Activated CD4-positive, alpha-beta T cell treated with anti-CD3 and anti-CD28 coated beads, Interleukin-2, Interleukin-6, amounts not matched to agents 100 ng/mL and 50 ng/mL, durations not matched to agents 16 hours and 8 hours (primary cell): Measurements from ENCODE around the gene MEF2D.

Experiments
- DNase-seq: peaks from one replicate; pipeline ENCODE4 v3.0.0-alpha.2; 2020

The MEF2D gene

DNA sequence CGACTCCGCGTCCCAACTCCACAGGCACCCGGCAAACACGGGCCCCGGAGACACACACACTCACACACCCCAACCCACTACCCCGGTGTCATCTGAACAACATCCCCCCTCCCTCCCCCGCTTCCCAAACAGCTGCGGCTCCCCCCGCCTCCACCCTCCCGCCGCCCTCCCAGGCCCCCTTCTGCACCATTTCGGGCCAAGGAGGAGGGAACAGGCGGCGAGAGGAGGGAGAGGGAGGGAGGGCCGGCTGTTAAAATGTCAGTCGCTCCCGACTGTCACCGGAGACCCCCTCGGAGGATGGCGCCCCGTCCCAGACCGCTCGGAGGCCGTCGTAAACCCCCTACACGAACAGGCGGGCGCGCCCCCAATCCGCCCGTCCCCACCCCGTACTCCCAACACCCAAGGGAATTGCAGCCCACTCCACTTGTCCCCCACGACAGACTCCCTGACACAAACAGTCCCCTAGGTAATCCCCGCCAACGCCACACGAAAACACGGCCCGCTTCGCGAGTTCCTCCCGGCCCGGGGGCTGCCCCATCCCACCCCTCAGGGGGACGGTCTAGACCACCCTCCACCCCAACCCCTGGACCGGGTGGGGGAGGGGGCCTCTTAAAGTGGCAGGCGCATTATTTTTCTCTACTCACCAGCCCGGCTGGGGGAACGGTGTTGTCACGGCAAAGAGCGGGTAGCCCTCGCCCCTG lies 583 bp downstream of the MEF2D start:
- DNase-seq, result peak; percentile 37

DNA sequence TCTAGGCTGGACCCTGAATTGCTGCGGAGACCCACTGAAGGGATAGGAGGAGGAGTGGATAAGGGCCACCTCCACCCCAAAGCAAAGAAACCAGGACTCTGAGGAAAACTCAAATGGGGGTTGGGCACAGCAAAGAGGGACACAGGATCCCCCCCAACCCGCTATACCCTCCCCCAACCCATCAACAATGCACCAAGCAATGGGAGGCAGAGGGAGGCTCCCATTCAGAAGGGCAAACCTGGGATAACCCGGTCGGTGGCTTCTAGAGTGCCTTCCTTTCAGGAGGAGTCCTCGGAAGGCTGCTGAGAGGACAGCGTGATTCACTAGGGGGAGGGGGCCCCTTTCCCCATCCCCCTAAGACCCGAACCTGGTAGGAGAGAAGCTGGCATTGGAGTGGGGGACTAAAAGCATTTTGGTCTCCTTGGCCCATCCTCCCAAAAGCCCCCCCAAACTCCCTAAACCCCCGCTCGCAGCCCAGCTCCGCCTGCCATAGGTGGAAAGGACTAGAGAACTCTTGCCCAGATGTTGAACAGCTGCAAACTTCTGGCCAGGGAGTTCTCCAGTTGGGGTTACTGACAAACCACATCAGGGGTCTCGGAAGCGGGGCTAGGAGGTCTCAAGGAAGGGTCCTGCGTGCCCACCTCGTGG lies 1.3 kb downstream of the MEF2D start:
- no peak for DNase-seq

DNA sequence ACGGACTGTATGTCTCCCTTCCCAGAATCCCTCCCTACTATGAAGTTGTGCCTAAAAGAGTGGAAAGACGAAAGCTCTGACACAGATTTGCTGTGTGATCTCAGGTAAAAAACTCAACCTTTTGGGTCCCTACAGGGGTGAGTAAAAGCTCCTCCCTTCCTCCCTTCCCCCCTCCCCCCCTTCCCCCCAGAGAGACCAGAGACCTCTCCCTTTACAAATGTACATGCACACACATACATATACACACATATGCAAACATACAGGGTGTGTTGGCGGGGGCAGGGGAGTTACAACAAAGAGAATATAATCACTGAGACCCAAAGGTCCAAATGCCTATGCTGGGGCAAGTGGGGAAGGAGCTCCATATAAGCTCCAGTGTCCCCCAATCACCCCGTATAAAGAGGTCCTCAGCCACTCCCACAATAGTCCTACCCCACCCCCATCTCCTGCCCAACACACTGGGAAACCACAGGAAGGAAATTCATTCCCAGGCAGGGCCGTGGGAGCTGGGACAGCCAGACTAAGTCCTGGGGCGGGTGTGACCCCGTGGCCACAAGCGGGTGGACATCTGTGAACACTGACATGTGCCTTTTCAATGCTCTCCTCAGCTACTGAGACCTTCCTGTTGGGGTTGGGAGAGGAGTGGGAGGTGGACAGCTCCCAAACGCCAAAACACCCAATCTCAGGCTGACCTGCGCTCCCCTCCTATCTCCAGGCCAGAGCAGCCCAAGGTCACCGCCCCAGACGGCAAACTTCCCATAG lies 2.0 kb downstream of the MEF2D start:
- no peak for DNase-seq

DNA sequence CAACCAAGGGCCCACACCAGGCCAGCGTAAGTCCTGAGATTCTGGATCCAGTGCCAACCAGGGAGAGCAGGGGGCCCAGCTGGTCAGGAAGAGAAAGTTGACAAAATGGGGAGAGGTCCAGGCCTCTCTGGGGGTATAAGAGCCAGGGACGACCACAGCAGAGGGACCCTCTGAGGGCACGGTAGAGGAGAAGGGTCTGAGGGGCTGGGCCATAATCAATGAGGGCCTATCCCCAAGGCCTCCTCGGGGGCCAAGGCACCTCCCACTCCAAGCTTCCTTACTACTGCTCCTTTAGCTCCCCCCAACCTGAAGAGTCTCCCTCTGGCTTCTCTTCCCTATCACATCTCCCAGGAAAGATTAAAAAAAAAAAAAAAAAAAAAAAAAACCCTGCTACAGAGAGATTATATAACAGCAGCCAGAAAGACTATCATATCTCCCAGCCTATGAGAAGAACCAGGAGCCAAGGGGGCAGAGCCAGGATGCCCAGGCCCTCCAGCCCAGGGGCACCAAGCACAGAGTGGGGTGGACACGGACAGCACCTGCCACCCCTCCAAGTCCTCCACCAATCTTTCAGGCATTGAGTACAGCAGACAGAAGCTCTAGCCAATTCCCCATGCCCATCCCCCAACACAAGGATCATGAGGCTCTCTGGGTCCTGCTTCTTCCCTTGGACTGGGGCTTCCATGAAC lies 2.7 kb downstream of the MEF2D start:
- DNase-seq, result no peak

DNA sequence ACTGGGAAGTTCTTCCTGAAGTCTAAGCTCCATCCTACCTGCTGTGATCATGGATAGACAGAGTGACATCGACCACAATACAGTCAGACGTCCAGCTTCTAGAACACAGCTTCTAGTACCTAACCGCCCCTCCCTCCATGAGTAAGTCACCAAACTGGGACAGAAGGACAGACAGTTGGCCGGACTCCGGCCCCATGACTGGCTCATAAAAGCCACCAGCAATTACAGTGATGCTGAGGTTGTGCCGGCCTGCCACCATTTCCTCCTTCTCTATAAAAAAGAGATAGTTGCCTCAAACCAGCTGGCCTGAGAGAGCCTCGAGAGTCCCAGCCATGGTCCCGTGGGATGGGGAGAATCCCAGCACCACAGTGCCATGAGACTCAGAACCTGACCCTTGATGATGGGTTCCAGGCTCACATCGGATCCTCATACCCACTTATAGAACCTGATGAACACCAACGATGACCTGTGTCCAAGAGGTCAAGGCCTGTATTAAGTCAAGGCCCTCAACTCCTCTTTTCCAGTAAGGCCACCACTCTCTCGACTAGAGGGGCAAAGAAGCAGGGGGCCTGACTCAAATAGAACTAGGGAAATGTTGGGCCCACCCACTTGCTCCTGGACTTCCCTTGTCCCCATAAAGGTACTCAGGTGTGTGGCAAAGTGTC lies 3.4 kb downstream of the MEF2D start:
- DNase-seq, result no peak

DNA sequence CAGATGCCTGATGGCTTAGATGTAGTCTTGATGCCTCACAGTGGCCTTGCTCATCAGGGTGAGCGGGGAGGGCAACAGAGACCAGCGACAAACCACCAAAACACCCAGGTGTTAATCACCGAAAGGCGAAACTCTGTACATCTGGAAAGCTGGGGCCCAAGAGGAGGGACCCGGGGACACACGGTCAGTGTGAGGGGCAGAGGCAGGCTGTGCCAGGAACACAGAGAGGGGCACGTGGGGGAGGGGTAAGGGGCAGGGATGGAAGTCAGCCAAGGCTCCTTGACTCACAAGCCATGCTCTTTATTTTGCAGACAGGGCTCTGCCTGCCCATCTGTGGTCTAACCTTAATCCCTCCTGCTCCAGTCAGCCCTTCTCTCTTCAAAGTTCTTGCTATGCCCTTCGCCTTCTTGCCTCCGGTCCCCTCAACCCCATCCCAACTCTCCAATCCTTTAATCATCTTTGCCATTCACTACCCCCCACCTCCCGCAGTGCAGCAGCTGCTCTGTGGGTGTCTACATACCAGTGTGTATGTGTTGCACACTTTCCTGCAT lies 4.3 kb downstream of the MEF2D start:
- no peak for DNase-seq

DNA sequence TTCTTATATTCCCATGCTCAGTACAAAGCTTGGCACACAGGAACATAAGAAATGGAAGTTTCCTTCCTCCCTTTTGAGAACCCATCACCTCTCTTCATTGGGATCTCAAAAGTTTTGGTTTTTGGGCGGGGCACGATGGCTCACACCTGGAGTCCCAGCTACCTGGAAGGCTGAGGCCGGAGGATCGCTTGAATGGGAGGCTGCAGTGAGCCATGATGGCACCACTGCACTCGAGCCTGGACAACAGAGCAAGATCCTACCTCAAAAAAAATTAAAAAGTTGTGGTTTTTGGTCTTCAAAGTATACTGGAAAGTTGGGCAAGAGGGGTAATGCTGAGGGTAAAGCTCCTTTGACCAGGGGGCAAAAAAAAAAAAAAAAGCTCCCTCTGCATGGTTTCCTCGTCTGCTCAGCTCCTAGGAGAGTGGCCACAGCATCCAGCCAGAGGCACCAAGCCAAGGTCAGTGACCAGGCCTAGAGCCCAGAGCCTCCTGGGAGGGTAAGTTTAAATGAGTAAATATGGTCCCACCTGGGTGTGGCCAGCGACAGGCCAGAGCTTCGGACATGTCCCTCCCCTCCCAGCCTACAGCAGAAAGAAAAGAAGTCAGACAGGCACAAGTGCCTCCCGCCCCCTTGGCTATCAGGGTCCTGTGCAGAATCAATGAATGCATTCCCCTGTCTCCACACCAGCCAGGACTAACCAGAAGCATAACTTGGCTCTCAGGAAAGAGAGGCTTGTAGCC lies 5.0 kb downstream of the MEF2D start:
- DNase-seq, result no peak

DNA sequence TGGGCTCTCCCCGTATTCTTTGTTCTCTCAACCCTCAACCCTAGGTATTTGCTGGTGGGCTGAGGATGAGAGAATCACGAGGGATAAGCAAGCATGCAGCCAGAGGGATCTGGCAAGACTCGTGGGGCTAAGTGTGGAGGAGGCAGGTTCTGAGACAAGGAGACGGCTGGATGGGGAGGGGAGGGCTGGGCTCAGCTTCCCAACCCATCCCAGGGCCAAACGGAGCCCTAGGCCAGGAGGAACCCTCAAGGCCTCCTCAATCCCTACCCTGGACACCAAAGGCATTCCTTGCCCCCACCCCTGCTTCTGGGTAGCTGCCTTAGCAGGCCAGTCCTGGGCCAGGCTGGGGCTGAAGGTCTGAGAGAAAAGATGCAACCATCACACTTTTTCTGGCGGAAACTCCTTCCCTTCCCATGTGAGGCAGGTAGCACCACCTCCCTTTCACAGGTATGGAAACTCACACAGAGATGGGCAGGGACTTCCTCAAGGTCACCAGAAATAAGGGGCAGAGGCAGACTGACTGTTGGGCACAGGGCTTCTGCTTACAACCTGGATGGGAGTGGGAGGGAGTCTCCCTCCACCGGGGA lies 6.2 kb downstream of the MEF2D start:
- no peak for DNase-seq

DNA sequence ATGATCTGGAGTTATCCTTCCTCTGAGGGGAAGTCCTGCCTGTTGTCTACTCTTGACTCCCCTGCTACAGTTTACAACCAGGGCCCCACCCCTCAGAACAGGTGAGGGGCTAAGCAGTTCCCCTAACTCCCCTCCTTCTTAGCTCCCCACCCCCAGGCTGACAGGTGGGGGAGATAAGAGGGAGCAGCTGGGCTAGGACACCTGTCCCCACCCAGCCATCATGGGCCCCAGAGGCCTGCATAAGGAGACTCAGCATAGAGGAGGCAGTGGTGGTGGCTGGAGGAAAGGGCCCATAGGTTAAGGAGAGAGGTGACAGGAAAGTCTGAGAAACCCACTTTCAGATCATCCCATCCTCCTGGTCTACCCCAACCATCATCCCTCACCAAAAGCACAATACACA lies 6.8 kb downstream of the MEF2D start:
- no peak for DNase-seq

DNA sequence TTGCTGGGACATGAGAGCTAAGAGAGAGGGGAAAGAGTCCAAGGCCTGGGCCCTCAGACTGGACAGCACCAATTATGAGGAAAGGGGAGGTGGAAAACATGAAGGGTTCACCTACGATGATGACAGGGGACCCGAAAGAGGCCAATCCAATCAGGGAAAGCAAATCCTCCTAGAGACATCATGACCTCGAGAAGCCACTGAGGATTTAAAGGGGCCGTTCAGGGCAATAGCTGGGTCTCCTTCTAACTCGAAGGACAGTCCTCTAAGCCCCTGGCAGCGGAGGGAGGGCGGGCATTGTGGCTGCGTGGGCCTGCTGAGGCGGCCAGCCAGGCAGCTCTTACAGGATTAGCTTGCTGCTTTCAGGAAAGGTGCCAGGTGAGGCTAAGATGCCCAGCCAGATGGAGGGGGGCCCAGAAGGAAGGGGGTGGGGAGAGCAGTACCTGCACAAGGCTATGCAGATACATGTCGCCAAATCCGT lies 7.4 kb downstream of the MEF2D start:
- no peak for DNase-seq

DNA sequence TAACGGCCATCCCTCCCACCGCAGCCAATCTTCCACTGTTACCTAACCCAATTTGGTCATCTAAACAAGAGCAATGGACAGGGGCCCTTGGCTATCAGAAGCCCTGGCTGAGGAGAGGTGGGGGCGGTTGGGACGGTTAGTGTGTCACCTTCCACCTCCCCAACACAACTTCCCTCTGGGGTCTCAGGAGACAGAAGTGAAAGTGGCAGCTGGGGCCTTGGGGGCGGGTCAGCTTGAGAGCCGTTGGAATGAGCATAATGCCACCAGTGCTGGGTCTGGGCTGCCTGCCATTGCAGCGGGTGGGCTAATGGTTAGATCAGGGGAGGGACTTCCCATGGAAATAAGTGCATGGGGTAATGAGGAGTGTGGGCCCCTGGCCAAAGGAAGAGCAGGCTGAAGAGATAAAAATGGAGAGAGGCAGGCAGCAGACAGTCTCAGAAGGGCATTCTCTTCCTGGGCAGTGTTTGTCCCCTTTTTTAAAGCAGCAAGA lies 7.9 kb downstream of the MEF2D start:
- no peak for DNase-seq

DNA sequence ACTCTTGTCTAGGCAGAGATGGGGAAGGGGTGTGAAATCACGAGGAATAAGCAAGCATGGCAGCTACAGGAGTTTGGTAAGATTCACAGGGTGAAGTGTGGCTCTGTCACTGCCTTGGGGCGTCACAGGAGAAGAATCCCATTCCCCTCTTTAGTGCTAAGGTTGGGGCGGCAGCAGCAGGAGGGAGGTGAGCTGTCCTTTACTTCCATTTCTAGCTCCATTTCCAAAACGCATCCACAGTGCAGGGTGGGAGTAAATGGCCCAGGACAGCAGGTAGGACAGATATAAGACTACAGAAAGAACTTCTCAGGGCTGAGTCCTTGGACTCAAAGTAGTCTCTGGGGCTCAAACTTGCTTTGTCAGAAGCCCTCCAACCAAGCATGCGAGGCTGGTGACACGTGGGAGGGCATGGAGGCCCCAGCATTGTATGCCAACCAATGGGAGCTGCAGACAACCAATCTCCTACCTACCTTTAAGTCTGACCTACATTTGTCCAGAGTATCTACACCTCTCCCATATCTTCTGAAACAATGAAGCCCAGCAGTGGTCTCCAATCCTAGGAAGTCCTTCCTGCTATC lies 8.5 kb downstream of the MEF2D start:
- DNase-seq, result no peak

DNA sequence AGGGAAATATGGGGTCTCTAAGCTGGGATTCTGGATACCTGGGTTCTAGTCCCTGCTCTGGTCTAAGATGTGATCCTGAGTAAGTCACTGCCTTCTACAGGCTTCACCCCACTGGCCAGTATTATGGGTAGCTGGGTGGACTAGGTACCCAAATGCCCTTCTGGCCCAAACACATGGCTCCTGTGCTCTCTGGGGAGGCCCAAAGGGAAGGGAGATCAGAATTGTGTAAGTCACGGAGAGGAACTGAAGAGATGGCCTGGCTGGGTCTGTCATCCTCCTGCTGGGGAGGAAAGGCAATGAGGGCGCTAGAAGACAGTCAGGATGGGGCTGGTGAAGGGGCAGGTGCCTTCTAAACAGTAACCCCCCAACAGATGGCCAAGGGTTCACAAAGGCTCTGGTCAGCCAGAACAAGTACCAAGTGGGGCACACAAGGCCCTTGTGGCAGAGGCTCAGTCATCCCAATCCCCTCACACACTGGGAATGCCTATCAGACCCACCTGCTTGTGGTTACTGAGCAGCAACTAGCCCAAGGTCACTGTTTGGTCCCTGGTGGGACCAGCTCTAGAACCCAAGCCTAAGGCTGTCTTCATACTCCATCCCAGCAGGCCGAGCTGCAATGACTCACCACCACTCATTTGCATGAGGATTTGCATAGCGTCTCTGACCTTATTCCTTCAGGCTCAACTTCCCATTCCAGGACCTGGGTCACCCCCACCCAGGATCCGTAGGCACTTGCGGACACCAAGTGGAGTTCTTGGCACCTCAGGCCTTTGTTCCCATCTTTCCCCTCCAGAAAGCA lies 9.2 kb downstream of the MEF2D start:
- no peak for DNase-seq

DNA sequence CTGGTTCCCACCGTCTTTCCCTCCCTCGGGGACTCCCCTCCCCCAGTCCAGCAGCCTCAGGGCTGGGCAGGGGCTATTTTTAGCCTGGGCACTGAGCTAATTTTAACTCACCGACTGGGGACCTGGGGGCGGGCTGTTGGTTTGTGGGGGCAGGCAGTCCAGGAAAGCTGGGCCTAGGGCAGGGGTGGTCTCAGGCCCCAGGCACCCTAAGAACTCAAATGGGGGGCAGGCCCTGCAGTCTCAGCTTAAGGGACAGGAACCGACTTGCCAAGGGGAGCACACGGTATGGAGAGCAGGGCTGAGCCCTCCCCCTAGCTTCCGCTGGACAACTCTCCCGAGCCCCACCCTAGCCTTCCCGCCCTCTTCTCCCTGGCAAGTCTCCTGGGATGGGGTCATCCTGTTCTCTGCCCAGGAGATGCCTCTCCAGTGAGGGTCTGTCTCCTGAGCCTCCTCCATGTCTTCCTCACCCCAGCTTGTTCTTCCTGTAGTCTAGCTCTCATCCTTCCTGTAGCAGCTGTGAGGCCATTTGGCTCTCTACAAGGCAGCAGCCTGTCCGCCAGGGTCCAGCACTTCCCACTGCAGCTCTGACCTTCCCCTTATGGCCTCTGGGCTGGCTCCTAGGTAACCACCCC lies 10.1 kb downstream of the MEF2D start:
- no peak for DNase-seq

DNA sequence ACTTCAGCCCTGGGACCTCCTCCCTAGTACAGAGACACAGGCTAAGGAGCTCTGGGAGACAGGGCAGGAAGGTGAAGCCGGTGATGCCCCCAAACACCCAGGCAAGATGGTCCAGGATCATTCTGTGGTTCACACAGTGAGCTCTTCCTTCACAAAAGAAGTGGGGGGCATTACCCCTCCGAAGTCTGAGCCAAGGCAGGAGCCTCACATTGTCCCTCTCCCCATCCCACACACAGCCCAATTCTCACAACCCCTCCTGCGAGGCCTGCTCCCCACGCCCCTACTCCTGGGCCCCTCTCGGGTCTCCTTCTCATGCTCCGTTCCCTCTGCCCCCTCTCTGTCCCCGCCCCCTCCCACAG lies 10.7 kb downstream of the MEF2D start:
- DNase-seq, result no peak

DNA sequence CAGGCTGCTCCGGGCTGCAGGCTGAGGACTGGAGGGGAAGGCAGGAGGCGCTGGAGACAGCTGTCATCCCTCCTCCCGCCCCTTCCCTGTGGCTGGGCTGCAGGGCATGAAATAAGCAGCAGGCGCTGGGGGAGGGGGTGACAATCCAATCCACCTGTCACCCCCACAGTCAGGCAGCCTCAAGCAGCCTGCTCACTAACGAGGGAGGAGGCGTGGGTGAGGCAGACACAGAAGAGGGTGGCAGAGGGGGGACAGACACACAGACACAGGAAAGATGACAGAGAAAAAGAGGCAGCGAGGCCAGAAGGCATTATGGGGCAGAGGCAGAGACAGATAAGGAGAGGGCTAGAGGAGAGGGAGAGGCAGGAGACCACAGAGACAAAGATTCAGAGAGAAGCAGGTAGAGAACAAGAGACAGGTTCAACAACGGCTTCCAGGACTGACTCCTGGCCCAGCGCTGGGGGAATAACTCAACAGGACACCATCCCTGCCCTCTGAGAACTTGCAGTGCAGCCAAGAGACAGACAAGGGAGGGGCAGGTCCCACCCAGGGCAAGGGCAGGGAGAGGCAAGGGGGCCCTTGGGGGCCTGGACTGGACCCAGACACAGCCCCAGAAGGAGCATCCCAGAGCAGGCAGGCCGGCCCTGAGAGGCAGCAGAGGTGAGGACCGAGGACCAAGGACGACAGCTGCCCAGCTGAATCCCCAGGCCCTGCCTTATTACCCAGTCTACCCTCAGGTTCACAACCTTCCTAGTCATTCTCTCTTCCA lies 11.2 kb downstream of the MEF2D start:
- peak; percentile 71 for DNase-seq

DNA sequence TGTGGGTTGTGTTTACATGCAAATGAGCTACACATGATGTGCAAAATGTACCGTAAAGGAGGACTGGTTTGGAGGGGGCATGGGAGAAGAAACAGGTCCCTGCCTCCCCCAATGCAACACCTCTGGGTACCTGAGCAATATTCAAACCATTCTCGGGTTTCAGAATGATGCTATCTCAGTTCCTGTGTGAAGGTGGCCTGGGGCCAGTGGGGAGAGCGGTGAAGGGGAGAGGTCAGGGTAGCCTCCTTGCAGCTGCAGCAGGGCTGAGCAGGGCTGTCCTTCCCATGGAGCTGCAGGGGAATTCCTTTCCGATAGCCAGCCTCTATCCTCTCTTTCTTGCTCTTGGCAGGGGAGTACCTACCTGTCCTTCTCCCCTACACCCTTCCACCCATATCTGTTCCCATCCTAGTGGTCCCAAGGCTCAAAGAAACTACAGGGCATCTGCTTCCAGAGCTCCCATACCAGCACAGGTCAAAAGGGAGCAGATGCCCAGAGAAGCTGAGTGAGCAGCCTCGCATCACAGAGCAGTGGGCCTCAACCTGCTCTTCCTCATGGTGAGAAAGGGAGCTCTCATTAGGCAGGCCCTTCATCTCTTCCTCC lies 11.9 kb downstream of the MEF2D start:
- peak; percentile 87 for DNase-seq

DNA sequence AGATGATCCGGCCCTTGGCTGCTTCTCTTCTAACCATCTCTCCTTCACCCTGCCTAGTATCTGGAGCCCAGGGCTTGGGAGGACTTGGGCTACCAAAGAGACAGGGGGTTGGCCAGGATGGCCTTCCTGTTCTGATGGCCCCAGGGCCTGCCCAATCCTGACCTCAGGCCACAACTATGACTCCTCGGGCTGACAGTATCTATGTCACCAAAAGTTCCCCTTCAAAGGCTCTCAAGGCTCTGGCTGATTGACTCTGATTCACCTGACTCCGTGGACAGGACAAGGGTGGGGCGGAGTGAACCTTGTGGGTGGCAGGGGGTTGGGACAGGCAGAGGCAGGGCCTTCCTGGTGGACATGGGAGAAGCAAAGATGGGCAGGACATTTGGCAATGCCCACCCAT lies 12.7 kb downstream of the MEF2D start:
- peak; percentile 68 for DNase-seq
